Right lobe of liver (tissue), 6 donors: ENCODE data around the gene LRRTM4. TPM values are rescaled to one million over a fixed set of nuclear protein-coding genes. Genes with fewer than 3 reads are reported as not detected.

Experiments used
- ATAC-seq, 4 donors: fragments of 200-7000 bp; cut with Tn5 transposase; one replicate each; pipeline ENCODE4 v1.9.1; 2020; ENCODE audit warnings: mild to moderate bottlenecking in 4 of 4, moderate library complexity in 4 of 4
- DNase-seq, 3 donors: peaks; one replicate each; pipeline ENCODE4 v3.0.0-alpha.2; 2020
- H3K27ac ChIP-seq, 3 donors: fragments of 200-600 bp; one replicate each; pipeline ENCODE4 v1.8.0; 2022
- H3K27me3 ChIP-seq, 2 donors: fragments of 200-600 bp; one replicate each; pipeline ENCODE4 v1.8.0; 2022
- H3K36me3 ChIP-seq, 4 donors: fragments of 200-600 bp; sonication (generic) in 1 of 4; one replicate each; pipeline versions ENCODE4 v1.5.1 to v1.8.0; 2017 to 2022; ENCODE audit warnings: control low read depth in 1 of 4
- H3K4me1 ChIP-seq, 4 donors: fragments of 200-600 bp; sonication (generic) in 1 of 4; one replicate each; pipeline versions ENCODE4 v1.5.1 to v1.8.0; 2017 to 2022; ENCODE audit warnings: control low read depth in 1 of 4
- H3K4me3 ChIP-seq, 3 donors: fragments of 200-600 bp; one replicate each; pipeline ENCODE4 v1.8.0; 2022
- H3K9me3 ChIP-seq, 4 donors: fragments of 200-600 bp; sonication (generic) in 1 of 4; one replicate each; pipeline versions ENCODE4 v1.5.1 to v1.8.0; 2017 to 2022; ENCODE audit warnings: control low read depth in 1 of 4
- POLR2A ChIP-seq: fragments of 450-650 bp; IDR thresholded peaks from one replicate; pipeline ENCODE4 v1.6.1; 2017; ENCODE audit warnings: antibody characterized with exemption, mild to moderate bottlenecking
- WGBS: methylation state at CpG from one replicate; pipeline ENCODE4 v1.1.6; 2018; ENCODE audit warnings: low coverage, low lambda C conversion rate; ENCODE audit not compliant: insufficient coverage; ENCODE audit errors: missing lambda C conversion rate; 5-methylcytosine and 5-hydroxymethylcytosine counted together
- intact Hi-C, 2 donors: fragments of 100-400 bp; cut with DNase I; formaldehyde crosslinking; loops; one replicate each; pipeline versions ENCODE4 v1.11.2 to v1.14.1; 2022
- total RNA-seq, 6 experiments: library from RNA; depleted of rRNA in 2 of 6; stranded (reverse); fragments of >200 nt in 2 of 6; fragmentation: NEBNext Ultra II Directional in 3 of 6; extraction: Animal tissue kit (Norgen Biotek cat#: 25700) in 3 of 6; gene quantifications; one replicate each; pipeline versions ENCODE4 v1.1.0 to v1.2.4, GENCODE V29; 2016 to 2023
- TF ChIP-seq, protein P1 (sequence below), 4 donors: fragments of 200-600 bp in 3 of 4; fragments of 450-650 bp in 1 of 4; IDR thresholded peaks; one replicate each; pipeline versions ENCODE4 v1.5.1 to v1.8.0; 2016 to 2022; ENCODE audit warnings: antibody characterized with exemption in 4 of 4, mild to moderate bottlenecking in 2 of 4
- donor health status: DM: no; HTN: yes; CAD: no.
- donor health status: DM: no; HTN: no; CAD: no.
- donor health status: DM: no; HTN: no; CAD: no.
- donor health status: DM: no; HTN: yes; CAD: no.
- donor health status: DM: no; HTN: yes; CAD: no.

Gene LRRTM4
- total RNA-seq, 6 experiments from 2014 or later, result 0.09 to 0.10 (median 0.09) TPM; not detected in 3

DNA sequence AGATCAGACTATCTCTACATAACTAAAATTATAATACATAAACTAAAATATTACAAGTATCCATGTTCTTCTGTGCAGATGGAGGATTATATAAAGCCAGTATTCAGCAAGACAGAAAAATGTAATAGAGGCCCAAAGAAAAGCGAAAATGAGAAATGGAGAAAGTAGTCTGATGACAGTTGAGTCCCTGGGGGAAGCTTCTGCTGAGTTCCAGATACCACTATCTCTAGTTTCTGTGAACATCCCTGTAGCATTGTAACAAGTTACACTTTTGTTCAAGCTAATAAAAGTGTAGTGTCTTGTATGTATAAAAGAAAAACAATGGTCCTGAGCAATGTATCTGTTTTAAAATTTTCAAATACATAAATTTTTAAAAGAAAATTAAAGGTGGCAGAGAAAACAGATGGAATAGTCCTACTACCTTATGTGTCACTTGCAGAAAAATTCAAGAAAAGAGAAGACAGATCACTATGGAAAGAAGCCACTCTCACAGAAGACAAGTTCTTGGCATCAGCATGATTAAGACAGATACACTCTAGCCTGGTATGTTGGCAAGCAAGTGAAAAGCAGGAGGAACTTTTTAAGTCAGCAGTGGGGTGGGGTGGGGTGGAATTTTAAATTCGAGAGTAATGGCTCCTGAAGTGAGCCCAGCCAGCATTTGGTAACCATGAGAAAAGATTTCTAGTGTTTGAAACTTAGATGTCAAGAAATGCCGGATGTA is 541.9 kb downstream of the LRRTM4 start:
- WGBS, result 39% methylated on average over 3 of the region's 3 CpGs
- Histone ChIP-seq H3K36me3 (no peaks in the 10 kb centered on the region), H3K4me1 (no peaks in the 10 kb centered on the region), H3K9me3 (no peaks in the 10 kb centered on the region), H3K27ac (no peak overlapping the region), H3K27me3 (no peaks in the 10 kb centered on the region), H3K4me3 (no peak overlapping the region)
- no peak for ATAC-seq
- DNase-seq, result no peak
- intact Hi-C loops, result no loop called here
- TF ChIP-seq POLR2A, result no peak
- TF ChIP-seq, protein P1, sequence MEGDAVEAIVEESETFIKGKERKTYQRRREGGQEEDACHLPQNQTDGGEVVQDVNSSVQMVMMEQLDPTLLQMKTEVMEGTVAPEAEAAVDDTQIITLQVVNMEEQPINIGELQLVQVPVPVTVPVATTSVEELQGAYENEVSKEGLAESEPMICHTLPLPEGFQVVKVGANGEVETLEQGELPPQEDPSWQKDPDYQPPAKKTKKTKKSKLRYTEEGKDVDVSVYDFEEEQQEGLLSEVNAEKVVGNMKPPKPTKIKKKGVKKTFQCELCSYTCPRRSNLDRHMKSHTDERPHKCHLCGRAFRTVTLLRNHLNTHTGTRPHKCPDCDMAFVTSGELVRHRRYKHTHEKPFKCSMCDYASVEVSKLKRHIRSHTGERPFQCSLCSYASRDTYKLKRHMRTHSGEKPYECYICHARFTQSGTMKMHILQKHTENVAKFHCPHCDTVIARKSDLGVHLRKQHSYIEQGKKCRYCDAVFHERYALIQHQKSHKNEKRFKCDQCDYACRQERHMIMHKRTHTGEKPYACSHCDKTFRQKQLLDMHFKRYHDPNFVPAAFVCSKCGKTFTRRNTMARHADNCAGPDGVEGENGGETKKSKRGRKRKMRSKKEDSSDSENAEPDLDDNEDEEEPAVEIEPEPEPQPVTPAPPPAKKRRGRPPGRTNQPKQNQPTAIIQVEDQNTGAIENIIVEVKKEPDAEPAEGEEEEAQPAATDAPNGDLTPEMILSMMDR (IDR thresholded peaks at IDR 0.05), result no peak

- ATAC-seq (no peak), DNase-seq (no peak)
- no peaks in the 10 kb centered on the region for H3K9me3 ChIP-seq
- no peak overlapping the region for H3K4me3 ChIP-seq
- H3K4me1 ChIP-seq, result no peaks in the 10 kb centered on the region
- WGBS, result 73% methylated on average over 3 of the region's 3 CpGs
- TF ChIP-seq, protein P1 (IDR thresholded peaks at IDR 0.05), result no peak
- no peak for TF ChIP-seq POLR2A
- H3K36me3 ChIP-seq, result no peaks in the 10 kb centered on the region
- no peak overlapping the region for H3K27ac ChIP-seq
- no peaks in the 10 kb centered on the region for H3K27me3 ChIP-seq
- intact Hi-C loops, result no loop called here
Measured at GRCh38 chr2:76977846-76978727, 544.1 kb downstream of the LRRTM4 start.

DNA sequence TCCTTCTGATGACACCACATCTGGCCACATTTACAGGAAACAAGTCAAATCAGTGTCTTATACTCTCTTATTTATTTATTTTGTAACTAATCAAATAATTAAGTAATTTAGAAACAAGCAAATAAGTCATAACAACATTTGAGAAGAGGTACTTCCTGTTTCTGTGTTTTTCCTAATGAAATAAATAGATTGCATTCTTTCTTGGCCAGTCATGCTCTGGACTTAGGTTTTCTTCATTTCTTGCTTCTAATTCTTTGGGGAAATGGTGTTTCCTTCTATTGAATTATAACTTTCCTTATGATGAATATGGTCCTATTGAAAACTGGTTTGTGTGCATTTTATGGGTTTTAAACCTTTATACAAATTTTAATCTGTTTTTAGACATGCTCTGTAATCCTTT is 546.4 kb downstream of the LRRTM4 start:
- Histone ChIP-seq H3K4me3 (no peak overlapping the region), H3K27me3 (no peaks in the 10 kb centered on the region), H3K27ac (no peak overlapping the region), H3K4me1 (no peaks in the 10 kb centered on the region), H3K9me3 (no peaks in the 10 kb centered on the region), H3K36me3 (no peaks in the 10 kb centered on the region)
- no peak for DNase-seq
- TF ChIP-seq, protein P1 (IDR thresholded peaks at IDR 0.05), result no peak
- TF ChIP-seq POLR2A, result no peak
- intact Hi-C loops, result no loop called here
- ATAC-seq, result no peak

GRCh38 chr2:76973610-76974009 is 548.6 kb downstream of the LRRTM4 start:
- DNase-seq (no peak), ATAC-seq (no peak)
- Histone ChIP-seq H3K36me3 (no peaks in the 10 kb centered on the region), H3K4me1 (no peaks in the 10 kb centered on the region), H3K4me3 (no peak overlapping the region), H3K9me3 (no peaks in the 10 kb centered on the region), H3K27ac (no peak overlapping the region), H3K27me3 (no peaks in the 10 kb centered on the region)
- intact Hi-C loops, result no loop called here
- TF ChIP-seq, protein P1 (IDR thresholded peaks at IDR 0.05), result no peak
- TF ChIP-seq POLR2A, result no peak
- WGBS, result 61% methylated on average over 4 of the region's 4 CpGs
